ENCODE results near the gene DOCK7. TPM values are rescaled to one million over a fixed set of nuclear protein-coding genes. Genes with fewer than 3 reads are reported as not detected.

Gene DOCK7
- total and polyA plus RNA-seq, 8 donors, result 33.1 to 53.8 (median 44.0) TPM

DNA sequence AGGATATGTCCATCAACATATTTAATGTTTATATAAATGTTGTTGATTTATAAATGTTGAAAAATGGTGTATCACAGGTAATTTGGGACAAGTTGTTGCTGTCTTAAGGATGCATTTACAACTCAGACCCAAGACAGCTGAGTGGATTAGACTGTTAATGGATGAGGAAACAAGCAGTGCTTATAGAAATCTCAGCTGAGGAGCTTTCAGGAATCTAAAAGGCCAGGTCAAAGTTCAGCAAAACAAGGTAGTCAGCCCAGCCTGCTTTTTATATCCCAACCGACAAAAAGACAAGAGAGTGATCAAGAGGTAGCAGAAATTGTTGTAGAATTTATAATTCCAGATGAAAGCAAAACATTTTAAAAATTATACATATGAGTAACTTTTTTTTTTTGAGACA lies 268.0 kb downstream of the DOCK7 start:
- Histone ChIP-seq H3K4me1 (no peaks in the 10 kb centered on the region), H3K9me3 (no peaks in the 10 kb centered on the region), H3K27me3 (no peaks in the 10 kb centered on the region), H3K36me3 (no peaks in the 10 kb centered on the region), H3K4me3 (no peak overlapping the region), H3K27ac (no peak overlapping the region)
- TF ChIP-seq, protein P1, sequence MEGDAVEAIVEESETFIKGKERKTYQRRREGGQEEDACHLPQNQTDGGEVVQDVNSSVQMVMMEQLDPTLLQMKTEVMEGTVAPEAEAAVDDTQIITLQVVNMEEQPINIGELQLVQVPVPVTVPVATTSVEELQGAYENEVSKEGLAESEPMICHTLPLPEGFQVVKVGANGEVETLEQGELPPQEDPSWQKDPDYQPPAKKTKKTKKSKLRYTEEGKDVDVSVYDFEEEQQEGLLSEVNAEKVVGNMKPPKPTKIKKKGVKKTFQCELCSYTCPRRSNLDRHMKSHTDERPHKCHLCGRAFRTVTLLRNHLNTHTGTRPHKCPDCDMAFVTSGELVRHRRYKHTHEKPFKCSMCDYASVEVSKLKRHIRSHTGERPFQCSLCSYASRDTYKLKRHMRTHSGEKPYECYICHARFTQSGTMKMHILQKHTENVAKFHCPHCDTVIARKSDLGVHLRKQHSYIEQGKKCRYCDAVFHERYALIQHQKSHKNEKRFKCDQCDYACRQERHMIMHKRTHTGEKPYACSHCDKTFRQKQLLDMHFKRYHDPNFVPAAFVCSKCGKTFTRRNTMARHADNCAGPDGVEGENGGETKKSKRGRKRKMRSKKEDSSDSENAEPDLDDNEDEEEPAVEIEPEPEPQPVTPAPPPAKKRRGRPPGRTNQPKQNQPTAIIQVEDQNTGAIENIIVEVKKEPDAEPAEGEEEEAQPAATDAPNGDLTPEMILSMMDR (IDR thresholded peaks at IDR 0.05), result no peak
- intact Hi-C loops (cut with DNase I), result no loop called here
- no peak for ATAC-seq
- DNase-seq, result no peak

DNA sequence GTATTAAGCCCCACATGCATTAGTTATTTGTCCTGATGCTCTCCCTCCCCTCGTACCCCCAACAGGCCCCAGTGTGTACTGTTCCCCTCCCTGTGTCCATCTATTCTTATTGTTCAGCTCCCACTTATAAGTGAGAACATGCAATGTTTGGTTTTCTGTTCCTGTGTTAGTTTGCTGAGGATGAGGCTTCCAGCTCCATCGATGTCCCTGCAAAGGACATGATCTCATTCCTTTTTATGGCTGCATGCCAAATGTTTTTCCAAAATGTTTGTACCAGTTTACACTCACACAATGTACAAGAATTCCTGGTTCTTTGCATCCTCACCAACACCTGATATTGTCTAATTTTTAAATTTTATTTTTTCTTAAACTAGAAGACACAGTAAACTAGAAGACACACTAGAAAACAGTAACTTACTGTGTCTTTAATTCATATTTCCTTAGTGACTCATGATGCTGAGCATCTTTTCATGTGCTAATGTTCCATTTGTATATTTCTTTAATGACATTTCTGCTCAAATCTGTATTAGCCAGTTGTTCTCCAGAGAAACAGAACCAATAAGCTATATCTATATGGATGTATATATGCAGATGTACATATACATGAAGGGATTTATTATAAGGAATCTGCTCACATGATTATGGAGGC lies 270.7 kb downstream of the DOCK7 start:
- ATAC-seq (no peak), DNase-seq (no peak)
- TF ChIP-seq, protein P1 (IDR thresholded peaks at IDR 0.05), result no peak
- H3K4me3 ChIP-seq, result no peak overlapping the region
- intact Hi-C loops (cut with DNase I), result no loop called here
- no peak overlapping the region for H3K27ac ChIP-seq
- H3K36me3 ChIP-seq, result no peaks in the 10 kb centered on the region
- H3K4me1 ChIP-seq, result no peaks in the 10 kb centered on the region
- H3K27me3 ChIP-seq, result no peaks in the 10 kb centered on the region
- H3K9me3 ChIP-seq, result no peaks in the 10 kb centered on the region

DNA sequence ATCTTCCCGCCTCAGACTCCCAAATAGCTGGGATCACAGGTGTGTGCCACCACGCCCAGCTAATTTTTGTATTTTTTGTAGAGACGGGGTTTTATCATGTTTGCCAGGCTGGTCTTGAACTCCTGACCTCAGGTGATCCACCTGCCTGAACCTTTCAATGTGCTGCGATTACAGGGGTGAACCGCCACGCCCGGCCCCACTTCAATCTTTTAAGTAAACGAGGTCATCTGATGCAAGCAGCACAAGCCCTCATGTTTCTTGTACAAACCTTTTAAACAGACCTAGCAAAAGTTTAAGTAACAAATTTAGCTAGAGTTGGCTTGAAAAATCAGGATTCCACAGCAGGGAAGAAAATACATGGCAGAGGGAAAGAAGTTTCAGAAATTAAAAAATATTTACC lies 272.5 kb downstream of the DOCK7 start:
- no peaks in the 10 kb centered on the region for H3K9me3 ChIP-seq
- H3K27ac ChIP-seq, result no peak overlapping the region
- no peaks in the 10 kb centered on the region for H3K36me3 ChIP-seq
- no peak overlapping the region for H3K4me3 ChIP-seq
- intact Hi-C loops (cut with DNase I), result no loop called here
- H3K4me1 ChIP-seq, result no peaks in the 10 kb centered on the region
- TF ChIP-seq, protein P1 (IDR thresholded peaks at IDR 0.05), result no peak
- DNase-seq (no peak), ATAC-seq (no peak)
- no peaks in the 10 kb centered on the region for H3K27me3 ChIP-seq

DNA sequence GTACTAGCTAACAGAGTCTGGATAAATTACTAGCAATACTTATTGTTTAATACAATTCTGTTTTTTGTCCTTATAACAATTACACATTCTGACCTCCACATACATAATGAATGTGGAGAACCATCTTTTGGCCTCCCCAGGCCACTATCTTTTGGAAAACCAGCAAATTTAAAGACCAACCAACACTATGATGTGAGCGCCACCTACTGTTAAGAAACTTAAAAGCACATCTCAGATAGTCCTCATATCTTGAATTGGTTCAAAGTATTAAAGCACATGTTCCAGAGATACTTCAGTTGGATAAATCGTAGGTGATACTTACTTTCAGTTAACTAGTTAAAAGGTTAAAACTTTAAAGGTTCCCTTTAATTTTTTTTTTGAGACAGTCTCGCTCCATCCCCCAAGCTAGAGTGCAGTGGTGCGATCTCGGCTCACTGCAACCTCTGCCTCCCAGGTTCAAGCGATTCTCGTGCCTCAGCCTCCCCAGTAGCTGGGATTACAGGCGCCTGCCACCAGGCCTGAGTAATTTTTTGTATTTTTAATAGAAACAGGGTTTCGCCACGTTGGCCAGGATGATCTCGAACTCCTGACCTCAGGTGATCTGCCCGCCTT lies 280.7 kb downstream of the DOCK7 start:
- Histone ChIP-seq H3K4me1 (no peaks in the 10 kb centered on the region), H3K27me3 (no peaks in the 10 kb centered on the region), H3K36me3 (no peaks in the 10 kb centered on the region), H3K4me3 (no peak overlapping the region), H3K9me3 (no peaks in the 10 kb centered on the region), H3K27ac (no peak overlapping the region)
- DNase-seq (peak in 2 of 4 donors; percentile 51 to 68), ATAC-seq (peak; percentile 90)
- intact Hi-C loops (cut with DNase I), result loop anchor here (2.0 to 10.0 kb wide), 2 partner anchors 233 kb away; no protein-coding TSS in a partner anchor
- TF ChIP-seq, protein P1 (IDR thresholded peaks at IDR 0.05), result peak; percentile 73 to 74

DNA sequence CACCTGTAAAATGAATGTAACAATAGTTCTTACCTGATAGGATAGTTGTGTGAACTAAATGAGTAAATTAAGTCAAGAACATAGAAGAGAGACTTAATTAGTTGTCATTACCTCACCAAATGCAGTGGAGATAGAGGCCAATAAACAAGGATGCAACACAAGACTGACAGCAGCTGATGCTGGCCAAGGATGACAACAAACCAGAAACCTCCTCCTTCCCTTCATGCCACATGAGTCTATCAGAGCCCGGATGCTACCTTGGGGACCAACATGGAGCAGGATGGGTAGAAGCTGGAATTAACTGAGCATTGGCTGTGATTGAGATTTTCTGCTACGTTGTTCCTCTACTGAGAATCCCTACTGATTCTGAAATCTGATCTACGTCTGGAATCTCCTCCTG lies 281.6 kb downstream of the DOCK7 start:
- Histone ChIP-seq H3K27me3 (no peaks in the 10 kb centered on the region), H3K27ac (no peak overlapping the region), H3K36me3 (no peaks in the 10 kb centered on the region), H3K4me3 (no peak overlapping the region), H3K9me3 (no peaks in the 10 kb centered on the region), H3K4me1 (no peaks in the 10 kb centered on the region)
- intact Hi-C loops (cut with DNase I), result loop anchor here (2.0 to 10.0 kb wide), 2 partner anchors 232 kb away; no protein-coding TSS in a partner anchor
- no peak for ATAC-seq
- no peak for DNase-seq
- TF ChIP-seq, protein P1 (IDR thresholded peaks at IDR 0.05), result no peak

All from left lung (tissue), 10 donors.